ENCODE data around the gene AUTS2. TPM values are rescaled to one million over a fixed set of nuclear protein-coding genes. Genes with fewer than 3 reads are reported as not detected.

The AUTS2 gene
- total and polyA plus RNA-seq, 10 of the 15 experiments (the other 5 are each of a cell fraction or from before 2014, with no cell fraction given), result 6.4 to 55.6 (median 21.6) TPM

- ATAC-seq (no peak), DNase-seq (ENCODE audit: low read depth, low spot score) (no peak), FAIRE-seq (no peak)
- no TSS peak for BruUV-seq (replicated peaks)
- H2AFZ ChIP-seq (ENCODE audit: control insufficient read depth, low read depth, low read length), result no peak overlapping the region
- no peaks in the 10 kb centered on the region for H3K9me3 ChIP-seq (replicated peaks; ENCODE audit: control insufficient read depth, insufficient read depth, low read length)
- H3K36me3 ChIP-seq (ENCODE audit: control insufficient read depth in 2 of 2, insufficient read depth in 2 of 2, low read length in 1 of 2), result no peaks in the 10 kb centered on the region
- SMC1A ChIA-PET (ENCODE audit: uncharacterized antibody, unreplicated experiment), result interaction anchor here (1.6 to 4.3 kb wide), 3 partner anchors 13 to 27 kb away, joined by 3 to 19 read pairs (median 8); no protein-coding TSS in a partner anchor
- RAD21 ChIA-PET (ENCODE audit: unreplicated experiment), result no interaction called here
- H4K20me1 ChIP-seq (ENCODE audit: control insufficient read depth, insufficient read depth), result no peaks in the 10 kb centered on the region
- in situ Hi-C loops (cut with MboI), result no loop called here
- TF ChIP-seq FOXM1 (IDR thresholded peaks at IDR 0.05; ENCODE audit: low read depth, low read length) (no peak), NR2C1 (IDR thresholded peaks at IDR 0.05) (no peak)
- intact Hi-C loops (cut with micrococcal nuclease; ENCODE audit: unreplicated experiment), result no loop called here
- no peak overlapping the region for H3K4me3 ChIP-seq
- POLR2A ChIA-PET, result interaction anchor here (0.7 to 1.6 kb wide), 2 partner anchors 11 to 14 kb away, joined by 4 to 5 read pairs; no protein-coding TSS in a partner anchor
- H3K4me1 ChIP-seq (ENCODE audit: control insufficient read depth, insufficient read depth, low read length), result no peaks in the 10 kb centered on the region
- H3K79me2 ChIP-seq (ENCODE audit: control insufficient read depth, insufficient read depth, low read length), result no peaks in the 10 kb centered on the region; the same call in 1 of the 2 replicates
- no peak overlapping the region for H3K27ac ChIP-seq (ENCODE audit: control insufficient read depth, insufficient read depth)
- no peaks in the 10 kb centered on the region for H3K27me3 ChIP-seq (replicated peaks in 1 of 2; ENCODE audit: control insufficient read depth in 2 of 2, insufficient read depth in 2 of 2, low read length in 1 of 2)
- CTCF ChIA-PET, result no interaction called here
- WGBS (ENCODE audit: insufficient coverage, insufficient replicate concordance, low lambda C conversion rate, missing lambda C conversion rate), result 66% methylated on average over 3 of the region's 3 CpGs
- H3K4me2 ChIP-seq (ENCODE audit: control insufficient read depth, insufficient read depth), result no peak overlapping the region
- no peak overlapping the region for H3K9ac ChIP-seq (ENCODE audit: control insufficient read depth, insufficient read depth, low read length)
Observed at GRCh38 chr7:69632280-69632679, 34.0 kb downstream of the AUTS2 start.

GRCh38 chr7:69633122-69633831 is 35.0 kb downstream of the AUTS2 start:
- FAIRE-seq, result no peak
- H3K27ac ChIP-seq (ENCODE audit: control insufficient read depth, insufficient read depth), result no peak overlapping the region
- no peak for TF ChIP-seq CREM (IDR thresholded peaks at IDR 0.05; ENCODE audit: low read depth)
- no peak for TF ChIP-seq ZNF592 (IDR thresholded peaks at IDR 0.05)
- no peak for TF ChIP-seq FOXM1 (IDR thresholded peaks at IDR 0.05; ENCODE audit: low read depth, low read length)
- TF ChIP-seq NR2F1 (conservative IDR thresholded peaks at IDR 0.05), result no peak
- in situ Hi-C loops (cut with MboI) (no loop called here), intact Hi-C loops (cut with micrococcal nuclease; ENCODE audit: unreplicated experiment) (no loop called here)
- SMC1A ChIA-PET (ENCODE audit: uncharacterized antibody, unreplicated experiment), result interaction anchor here (4.3 kb wide), 1 partner anchor 14 kb away, joined by 19 read pairs; no protein-coding TSS in a partner anchor
- WGBS (ENCODE audit: insufficient coverage, insufficient replicate concordance, low lambda C conversion rate, missing lambda C conversion rate), result 18% methylated on average over 2 of the region's 2 CpGs
- no peaks in the 10 kb centered on the region for H3K9me3 ChIP-seq (replicated peaks; ENCODE audit: control insufficient read depth, insufficient read depth, low read length)
- no peak for DNase-seq (ENCODE audit: low read depth, low spot score)
- no peaks in the 10 kb centered on the region; the same call in none of the 2 replicates for H3K79me2 ChIP-seq (ENCODE audit: control insufficient read depth, insufficient read depth, low read length)
- H2AFZ ChIP-seq (ENCODE audit: control insufficient read depth, low read depth, low read length), result no peak overlapping the region
- H3K36me3 ChIP-seq (ENCODE audit: control insufficient read depth in 2 of 2, insufficient read depth in 2 of 2, low read length in 1 of 2), result no peaks in the 10 kb centered on the region
- CTCF ChIA-PET, result no interaction called here
- H3K9ac ChIP-seq (ENCODE audit: control insufficient read depth, insufficient read depth, low read length), result no peak overlapping the region
- BruUV-seq (replicated peaks), result no TSS peak
- H3K4me2 ChIP-seq (ENCODE audit: control insufficient read depth, insufficient read depth), result no peak overlapping the region
- RAD21 ChIA-PET (ENCODE audit: unreplicated experiment), result no interaction called here
- POLR2A ChIA-PET, result interaction anchor here (0.7 to 1.6 kb wide), 2 partner anchors 10 to 15 kb away, joined by 4 to 5 read pairs; no protein-coding TSS in a partner anchor
- ATAC-seq, result no peak
- H3K4me1 ChIP-seq (ENCODE audit: control insufficient read depth, insufficient read depth, low read length), result no peaks in the 10 kb centered on the region
- no peaks in the 10 kb centered on the region for H4K20me1 ChIP-seq (ENCODE audit: control insufficient read depth, insufficient read depth)
- H3K4me3 ChIP-seq, result no peak overlapping the region
- no peaks in the 10 kb centered on the region for H3K27me3 ChIP-seq (replicated peaks in 1 of 2; ENCODE audit: control insufficient read depth in 2 of 2, insufficient read depth in 2 of 2, low read length in 1 of 2)

All from GM12878 (cell line).